HG03439 (cell line): ENCODE data around the gene SLC6A17.

ENCODE experiments used
- ATAC-seq: cut with Tn5 transposase; IDR thresholded peaks from one replicate; pipeline ENCODE4 v1.9.1; 2021; ENCODE audit warnings: mild to moderate bottlenecking, moderate library complexity; ENCODE audit not compliant: unreplicated experiment

SLC6A17 gene

GRCh38 chr1:110239441-110240430 lies 89.4 kb downstream of the SLC6A17 start:
- ATAC-seq: no peak

- no peak for ATAC-seq
Measured at GRCh38 chr1:110240476-110241210, 90.3 kb downstream of the SLC6A17 start.

- no peak for ATAC-seq
Measured at GRCh38 chr1:110241516-110241915, 91.2 kb downstream of the SLC6A17 start.

GRCh38 chr1:110242062-110242461 lies 91.8 kb downstream of the SLC6A17 start:
- ATAC-seq: no peak

- ATAC-seq: no peak
Measured at GRCh38 chr1:110242731-110243130, 92.4 kb downstream of the SLC6A17 start.

GRCh38 chr1:110243146-110243545 lies 92.9 kb downstream of the SLC6A17 start:
- peak; percentile 32 for ATAC-seq

- ATAC-seq: peak; percentile 60
Measured at GRCh38 chr1:110243574-110243973, 93.3 kb downstream of the SLC6A17 start.

GRCh38 chr1:110245876-110246620 lies 95.8 kb downstream of the SLC6A17 start:
- ATAC-seq: no peak

- no peak for ATAC-seq
Measured at GRCh38 chr1:110248746-110249145, 98.5 kb downstream of the SLC6A17 start.

- ATAC-seq: no peak
Measured at GRCh38 chr1:110249256-110249655, 99.0 kb downstream of the SLC6A17 start.

GRCh38 chr1:110250008-110250407 lies 99.7 kb downstream of the SLC6A17 start:
- ATAC-seq: no peak

- ATAC-seq: no peak
Measured at GRCh38 chr1:110250749-110251148, 100.5 kb downstream of the SLC6A17 start.
